ENCODE data around the gene KEL.

- TF ChIP-seq CTCF (conservative IDR thresholded peaks at IDR 0.05) (no peak), ZFX (IDR thresholded peaks at IDR 0.05) (peak; percentile 46; the same call in 1 of the 2 replicates)
Measured at GRCh38 chr7:142894112-142894984, 67.8 kb downstream of the KEL start.
